HG03280 (cell line): ENCODE data around the gene ANGPTL1.
"Not testable (repeated sequence)": the region's sequence is repeated elsewhere in the genome, so short reads cannot be mapped to it uniquely, and the experiment has no call there.

Experiments
- ATAC-seq: cut with Tn5 transposase; IDR thresholded peaks from one replicate; pipeline ENCODE4 v1.9.1; 2021; ENCODE audit warnings: mild to moderate bottlenecking, moderate library complexity; ENCODE audit not compliant: unreplicated experiment

Gene ANGPTL1

DNA sequence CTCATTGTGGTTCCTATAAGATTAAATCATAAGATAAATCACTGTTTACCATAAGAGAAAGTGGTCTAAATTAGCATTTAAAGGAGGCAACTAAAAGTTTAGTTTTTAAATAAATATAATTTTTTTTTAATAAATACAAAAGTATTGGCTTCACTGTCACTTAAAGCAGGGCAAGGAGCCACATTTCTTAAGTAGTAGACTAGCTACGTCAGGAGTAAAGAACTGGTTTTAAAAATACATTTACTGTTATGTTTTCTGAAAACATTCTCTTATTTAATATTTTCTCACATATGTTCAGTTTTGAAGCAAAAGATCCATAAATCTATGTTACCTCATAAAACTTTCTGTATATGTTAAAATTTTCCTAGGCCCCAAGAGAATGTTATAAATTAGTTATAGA is 2.2 kb downstream of the ANGPTL1 start:
- ATAC-seq: no peak

DNA sequence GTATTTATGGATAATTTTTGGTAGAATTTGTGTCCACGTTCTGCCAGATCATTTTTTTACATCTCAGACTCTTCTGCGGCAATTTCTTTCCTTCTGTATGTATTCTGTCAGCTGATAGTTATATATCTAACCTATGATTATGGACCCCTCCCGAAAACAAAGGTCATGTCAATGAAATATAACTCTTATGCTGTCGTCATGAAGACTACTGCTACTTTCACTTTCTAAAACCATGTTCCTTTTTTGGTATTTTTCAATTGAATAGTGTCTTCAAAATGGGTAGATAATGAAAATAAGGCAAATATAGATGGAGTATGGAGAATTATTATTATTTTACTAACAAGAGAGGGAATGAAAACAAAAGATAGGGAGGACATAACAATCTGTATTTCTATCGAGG is 3.2 kb downstream of the ANGPTL1 start:
- ATAC-seq: no peak

DNA sequence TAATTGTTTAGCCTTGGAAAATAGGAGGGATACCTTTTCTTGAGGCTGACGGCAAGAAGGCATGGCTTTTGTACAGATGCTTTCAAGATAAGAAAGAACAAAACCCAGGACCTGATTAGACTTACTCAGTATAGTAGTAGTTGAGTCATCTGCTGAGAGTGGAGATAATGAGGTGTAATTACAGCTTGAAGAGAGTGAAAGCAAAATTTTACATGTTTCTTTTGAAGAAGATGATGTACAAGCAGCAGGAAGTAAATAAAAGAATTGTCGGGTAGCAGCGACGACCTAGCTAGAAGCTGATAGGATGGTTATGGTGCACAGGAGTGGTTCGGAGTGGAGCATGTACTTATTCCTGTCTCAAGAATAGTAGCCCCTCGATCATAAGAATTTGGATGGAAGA is 6.6 kb downstream of the ANGPTL1 start:
- no peak for ATAC-seq

- ATAC-seq: no peak
These were observed 8.0 kb downstream of the ANGPTL1 start for GRCh38 chr1:178862864-178863263.

GRCh38 chr1:178862416-178862815 is 8.5 kb downstream of the ANGPTL1 start:
- ATAC-seq: no peak

DNA sequence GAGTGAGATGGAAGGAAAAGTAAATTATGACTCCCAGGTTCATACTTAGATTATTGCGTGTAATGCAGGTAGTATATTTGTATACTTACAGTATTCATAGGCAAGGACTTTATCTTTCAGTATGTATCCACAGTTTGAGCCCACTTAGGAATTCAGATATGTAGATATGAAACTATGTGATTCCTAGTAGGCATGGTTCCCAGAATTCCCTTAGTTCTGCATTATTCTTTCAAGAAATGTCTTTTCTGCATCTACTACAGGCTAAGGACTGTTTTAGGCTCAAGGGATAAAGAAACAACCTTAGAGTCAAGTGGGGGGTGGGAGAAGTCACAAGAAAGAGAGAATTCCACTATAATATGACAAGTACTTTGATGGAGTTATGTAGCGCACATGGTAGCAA is 13.8 kb downstream of the ANGPTL1 start:
- no peak for ATAC-seq

DNA sequence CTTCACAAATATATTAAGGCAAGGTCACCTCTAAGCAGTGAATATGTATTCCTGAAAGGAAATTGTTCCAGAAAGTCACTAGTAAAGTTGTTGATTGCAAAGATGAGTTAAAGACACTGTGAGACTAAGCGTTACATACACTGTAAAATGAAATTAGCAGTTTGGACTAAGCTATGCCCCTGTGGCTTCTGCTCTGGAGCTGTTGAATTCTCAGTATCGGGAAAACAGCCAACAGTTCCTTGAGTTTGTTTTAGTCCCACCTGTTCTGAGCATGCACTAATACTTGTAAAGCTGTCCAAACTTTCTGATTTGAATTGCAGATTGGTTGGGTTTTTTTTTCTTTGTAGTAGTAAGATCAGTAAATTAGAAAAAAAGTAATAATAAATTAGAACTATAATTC is 21.0 kb downstream of the ANGPTL1 start:
- no peak for ATAC-seq

DNA sequence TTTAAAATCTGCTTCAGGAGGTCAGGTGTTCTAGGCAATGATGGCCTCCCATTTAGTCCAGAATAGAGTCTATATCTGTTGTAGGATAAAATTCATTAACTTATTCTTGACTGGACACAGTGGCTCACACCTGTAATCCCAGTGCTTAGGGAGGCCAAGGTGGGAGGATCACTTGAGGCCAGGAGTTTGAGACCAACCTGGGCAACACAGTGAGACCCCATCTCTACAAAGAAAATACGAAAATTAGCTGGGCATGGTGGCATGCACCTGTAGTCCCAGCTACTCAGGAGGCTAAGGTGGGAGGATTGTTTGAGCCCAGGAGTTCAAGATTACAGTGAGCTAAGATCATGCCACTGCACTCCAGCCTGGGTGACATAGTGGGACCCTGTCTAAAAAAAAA is 23.0 kb downstream of the ANGPTL1 start:
- ATAC-seq: not testable (repeated sequence)

GRCh38 chr1:178847396-178847849 is 23.5 kb downstream of the ANGPTL1 start:
- no peak for ATAC-seq

- no peak for ATAC-seq
These were observed 24.6 kb downstream of the ANGPTL1 start for GRCh38 chr1:178846306-178846705.

DNA sequence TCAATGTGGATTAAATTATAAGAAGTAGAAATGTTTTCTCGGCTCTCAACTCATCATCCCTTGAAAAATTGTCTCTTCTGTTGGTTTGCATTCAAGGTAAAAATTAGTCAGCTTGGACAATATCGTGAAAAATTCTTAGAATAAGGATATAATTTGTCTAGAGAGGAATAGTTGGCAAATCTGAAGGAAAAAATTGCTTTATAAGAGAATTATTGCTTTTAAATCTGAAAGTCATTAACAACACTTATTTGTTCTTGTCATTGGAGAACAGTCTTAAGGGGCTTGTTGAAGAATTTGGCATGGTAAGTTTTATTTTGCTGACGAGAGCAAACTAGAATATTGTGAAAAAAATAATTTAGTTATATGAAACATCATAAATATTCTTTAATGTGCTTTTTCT is 26.4 kb downstream of the ANGPTL1 start:
- no peak for ATAC-seq

DNA sequence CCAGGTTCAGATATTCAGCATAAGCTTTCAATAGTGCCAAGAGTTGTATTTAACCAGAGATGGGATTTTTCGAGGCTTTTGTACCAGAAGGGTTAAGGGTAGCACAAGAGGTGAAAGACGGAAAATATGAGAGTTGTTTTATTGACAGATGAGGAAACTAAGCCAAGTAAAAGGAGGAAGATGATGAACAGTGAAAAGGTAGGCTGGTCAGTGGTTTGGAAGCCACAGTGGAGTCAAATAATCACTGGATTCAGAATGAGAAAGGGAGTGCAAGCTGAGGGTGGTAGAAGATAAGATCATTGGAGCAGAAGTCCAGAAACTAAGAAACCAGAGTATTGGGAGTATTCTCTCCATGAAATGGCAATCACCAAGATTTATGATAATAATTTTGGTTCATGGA is 45.7 kb downstream of the ANGPTL1 start:
- ATAC-seq: no peak

GRCh38 chr1:178821134-178821866 is 49.6 kb downstream of the ANGPTL1 start:
- no peak for ATAC-seq

- no peak for ATAC-seq
These were observed 51.8 kb downstream of the ANGPTL1 start for GRCh38 chr1:178819123-178819522.

GRCh38 chr1:178818416-178818815 is 52.5 kb downstream of the ANGPTL1 start:
- ATAC-seq: no peak

GRCh38 chr1:178810585-178810984 is 60.3 kb downstream of the ANGPTL1 start:
- no peak for ATAC-seq

- ATAC-seq: no peak
These were observed 62.3 kb downstream of the ANGPTL1 start for GRCh38 chr1:178808529-178808928.

- no peak for ATAC-seq
These were observed 64.1 kb downstream of the ANGPTL1 start for GRCh38 chr1:178806665-178807300.

GRCh38 chr1:178802873-178803272 is 68.0 kb downstream of the ANGPTL1 start:
- ATAC-seq: no peak
